HL-60/S4 (cell line): ENCODE data around the gene CDKN2C.

Experiments used
- in situ Hi-C: fragments of 300-500 bp; cut with MboI; formaldehyde crosslinking; loops from 2 replicates; pipeline ENCODE4 v1.14.3; 2022; ENCODE audit warnings: low sequenced_read_pairs

The CDKN2C gene

GRCh38 chr1:50959913-50960844 lies 9.9 kb upstream of the CDKN2C start, which contains the start of gene FAF1:
Gene FAF1 (minus strand): TSS chr1:50960267. CDS start chr1:50959811, 456 bp downstream.
- in situ Hi-C loops, result no loop called here

GRCh38 chr1:50964863-50965262 lies 5.2 kb upstream of the CDKN2C start:
- in situ Hi-C loops, result no loop called here

GRCh38 chr1:50966991-50967390 lies 3.1 kb upstream of the CDKN2C start:
- in situ Hi-C loops, result no loop called here

GRCh38 chr1:50967416-50968157 lies 2.5 kb upstream of the CDKN2C start:
- in situ Hi-C loops, result no loop called here

- in situ Hi-C loops, result no loop called here
Measured at GRCh38 chr1:50968158-50968820, 1.8 kb upstream of the CDKN2C start.

GRCh38 chr1:50968821-50969610 lies 1.0 kb upstream of the CDKN2C start:
- in situ Hi-C loops, result no loop called here

GRCh38 chr1:50970509-50970887 lies 453 bp downstream of the CDKN2C start:
- in situ Hi-C loops, result no loop called here

- in situ Hi-C loops, result no loop called here
Measured at GRCh38 chr1:50970931-50971582, 1.0 kb downstream of the CDKN2C start.

- in situ Hi-C loops, result no loop called here
Measured at GRCh38 chr1:50971748-50972305, 1.8 kb downstream of the CDKN2C start.

- in situ Hi-C loops, result no loop called here
Measured at GRCh38 chr1:50972766-50973165, 2.7 kb downstream of the CDKN2C start.

GRCh38 chr1:50973255-50973654 lies 3.2 kb downstream of the CDKN2C start:
- in situ Hi-C loops, result no loop called here

- in situ Hi-C loops, result no loop called here
Measured at GRCh38 chr1:50973875-50974617, 4.0 kb downstream of the CDKN2C start.

GRCh38 chr1:50974618-50974935 lies 4.5 kb downstream of the CDKN2C start:
- in situ Hi-C loops, result no loop called here

GRCh38 chr1:50975436-50975835 lies 5.4 kb downstream of the CDKN2C start:
- in situ Hi-C loops, result no loop called here

GRCh38 chr1:50976111-50976889 lies 6.3 kb downstream of the CDKN2C start:
- in situ Hi-C loops, result no loop called here

GRCh38 chr1:50976890-50977574 lies 7.0 kb downstream of the CDKN2C start:
- in situ Hi-C loops, result no loop called here

GRCh38 chr1:50977575-50978143 lies 7.6 kb downstream of the CDKN2C start:
- in situ Hi-C loops, result no loop called here
